GM23338 (cell line): ENCODE results near the gene MAOB. TPM values are rescaled to one million over a fixed set of nuclear protein-coding genes. Genes with fewer than 3 reads are reported as not detected.

ENCODE experiments used
- ATAC-seq: fragments of 200-7000 bp; cut with Tn5 transposase; 3 replicates; pipeline ENCODE4 v1.9.1; 2020
- DNase-seq: peaks from one replicate; pipeline ENCODE4 v3.0.0-alpha.2; 2015; ENCODE audit warnings: low spot score
- H2AFZ ChIP-seq: fragments of 200-600 bp; sonication (generic); 2 replicates; pipeline ENCODE4 v1.8.0; 2016; ENCODE audit warnings: antibody characterized with exemption, mild to moderate bottlenecking, moderate library complexity
- H3F3A ChIP-seq: fragments of 200-600 bp; sonication (generic); replicated peaks from 2 replicates; pipeline ENCODE4 v1.8.0; 2017; ENCODE audit warnings: antibody characterized with exemption, mixed run types, low read depth
- H3K27ac ChIP-seq: fragments of 200-600 bp; sonication (generic); 2 replicates; pipeline ENCODE4 v1.6.1; 2016; ENCODE audit warnings: low read depth
- H3K27me3 ChIP-seq: fragments of 200-600 bp; sonication (generic); 2 replicates; pipeline ENCODE4 v1.8.0; 2016; ENCODE audit warnings: mild to moderate bottlenecking, mixed run types, moderate library complexity; ENCODE audit not compliant: insufficient read depth
- H3K36me3 ChIP-seq: fragments of 200-600 bp; sonication (generic); 2 replicates; pipeline ENCODE4 v1.8.0; 2016; ENCODE audit warnings: mild to moderate bottlenecking; ENCODE audit not compliant: insufficient read depth
- H3K4me1 ChIP-seq: fragments of 200-600 bp; sonication (generic); 2 replicates; pipeline ENCODE4 v1.8.0; 2016; ENCODE audit warnings: mild to moderate bottlenecking, moderate library complexity; ENCODE audit not compliant: insufficient read depth
- H3K4me2 ChIP-seq: fragments of 200-600 bp; sonication (generic); 2 replicates; pipeline ENCODE4 v1.7.1; 2017; ENCODE audit warnings: mixed run types
- H3K4me3 ChIP-seq: fragments of 200-600 bp; sonication (generic); 2 replicates; pipeline ENCODE4 v1.6.1; 2016; ENCODE audit warnings: mixed run types
- H3K79me2 ChIP-seq: fragments of 200-600 bp; sonication (generic); replicated peaks from 2 replicates; pipeline ENCODE4 v1.8.0; 2017; ENCODE audit warnings: mild to moderate bottlenecking; ENCODE audit not compliant: insufficient read depth
- H3K9me2 ChIP-seq: fragments of 200-600 bp; sonication (generic); 2 replicates; pipeline ENCODE4 v1.8.0; 2017; ENCODE audit not compliant: insufficient read depth
- H4K20me1 ChIP-seq: fragments of 200-600 bp; sonication (generic); replicated peaks from 2 replicates; pipeline ENCODE4 v1.8.0; 2017; ENCODE audit warnings: mild to moderate bottlenecking; ENCODE audit not compliant: insufficient read depth
- H3K27ac Mint-ChIP-seq: 2 replicates; pipeline ENCODE4 v1.8.0; 2020; ENCODE audit warnings: inconsistent platforms, mild to moderate bottlenecking, moderate library complexity, mixed read lengths
- H3K27me3 Mint-ChIP-seq: 3 replicates; pipeline ENCODE4 v1.8.0; 2022; ENCODE audit warnings: low read depth, mild to moderate bottlenecking, moderate library complexity, mixed read lengths, inconsistent platforms; ENCODE audit not compliant: insufficient read depth, poor library complexity
- H3K36me3 Mint-ChIP-seq: 3 replicates; pipeline ENCODE4 v1.8.0; 2021; ENCODE audit warnings: low read depth, mild to moderate bottlenecking, inconsistent platforms, moderate library complexity, mixed read lengths
- H3K4me1 Mint-ChIP-seq: 3 replicates; pipeline ENCODE4 v1.8.0; 2020; ENCODE audit warnings: mild to moderate bottlenecking, inconsistent platforms, mixed read lengths
- H3K4me3 Mint-ChIP-seq: 3 replicates; pipeline ENCODE4 v1.8.0; 2021; ENCODE audit warnings: moderate library complexity, mild to moderate bottlenecking, inconsistent platforms, mixed read lengths
- H3K9me3 Mint-ChIP-seq: 3 replicates; pipeline ENCODE4 v1.8.0; 2020; ENCODE audit warnings: moderate library complexity, mild to moderate bottlenecking, inconsistent platforms, mixed read lengths
- CREB1 ChIP-seq: fragments of 250-450 bp; sonication (Bioruptor Pico); IDR thresholded peaks from 2 replicates; pipeline ENCODE4 v1.5.0; 2020; ENCODE audit warnings: low read depth, mild to moderate bottlenecking, moderate library complexity
- CTCF ChIP-seq, 2 experiments: fragments of 200-600 bp in 1 of 2; sonication (generic) in 1 of 2; conservative IDR thresholded peaks; 2 replicates each; pipeline versions ENCODE4 v1.5.1 to v1.6.1; 2016 to 2017; ENCODE audit warnings: antibody characterized with exemption in 2 of 2, low read depth in 2 of 2, mild to moderate bottlenecking in 2 of 2, moderate library complexity in 1 of 2
- EZH2 ChIP-seq: fragments of 200-600 bp; sonication (generic); IDR thresholded peaks from one replicate; pipeline ENCODE4 v1.8.0; 2017; ENCODE audit warnings: antibody characterized with exemption, mild to moderate bottlenecking, low read depth; ENCODE audit not compliant: unreplicated experiment
- JUNB ChIP-seq: IDR thresholded peaks from one replicate; pipeline ENCODE4 v1.6.1; 2016; ENCODE audit warnings: antibody characterized with exemption; ENCODE audit not compliant: unreplicated experiment
- POLR2AphosphoS5 ChIP-seq: IDR thresholded peaks from 2 replicates; pipeline ENCODE4 v1.6.1; 2016; ENCODE audit warnings: antibody characterized with exemption, low read depth
- ZNF462 ChIP-seq: fragments of 250-450 bp; sonication (Bioruptor Pico); IDR thresholded peaks from 2 replicates; pipeline ENCODE4 v1.5.0; 2020; ENCODE audit warnings: mild to moderate bottlenecking, moderate library complexity
- polyA plus RNA-seq: library from polyadenylated mRNA; unstranded; fragments of >200 nt; fragmentation: Nextera tagmentation; extraction: Ambion mirVana; gene quantifications from 2 replicates; pipeline ENCODE4 v1.2.1, GENCODE V29; 2016
- total RNA-seq: library from RNA; depleted of rRNA; stranded (reverse); fragments of >200 nt; shearing (Covaris generic); gene quantifications from 2 replicates; pipeline ENCODE4 v1.2.3, GENCODE V29; 2014

MAOB gene
- total and polyA plus RNA-seq, 2 experiments from 2014 or later, result 1.0 to 1.3 TPM

- no peak for TF ChIP-seq ZNF462 (CRISPR knock-in tag)
- no peak for TF ChIP-seq CTCF (conservative IDR thresholded peaks at IDR 0.05; ENCODE audit: low read depth in 2 of 2)
Measured at GRCh38 chrX:43910012-43910411, 27.8 kb upstream of the MAOB start (continued).

GRCh38 chrX:43909141-43909540 lies 26.9 kb upstream of the MAOB start:
- H3K4me3 ChIP-seq, result no peak overlapping the region
- DNase-seq (no peak), ATAC-seq (no peak)
- no peaks in the 10 kb centered on the region for H3K79me2 ChIP-seq
- no peaks in the 10 kb centered on the region for H3K36me3 ChIP-seq
- H3K27ac Mint-ChIP-seq, result no peak overlapping the region
- no peaks in the 10 kb centered on the region for H3K4me1 Mint-ChIP-seq
- H2AFZ ChIP-seq, result no peak overlapping the region
- no peaks in the 10 kb centered on the region for H4K20me1 ChIP-seq
- H3K4me2 ChIP-seq, result no peak overlapping the region
- no peaks in the 10 kb centered on the region for H3K36me3 Mint-ChIP-seq
- no peak overlapping the region for H3K27ac ChIP-seq
- no peaks in the 10 kb centered on the region for H3K9me2 ChIP-seq
- H3K27me3 ChIP-seq, result no peaks in the 10 kb centered on the region
- no peaks in the 10 kb centered on the region for H3F3A ChIP-seq
- no peaks in the 10 kb centered on the region for H3K27me3 Mint-ChIP-seq
- no peak overlapping the region for H3K4me3 Mint-ChIP-seq
- H3K4me1 ChIP-seq, result no peaks in the 10 kb centered on the region
- H3K9me3 Mint-ChIP-seq, result no peaks in the 10 kb centered on the region
- TF ChIP-seq CTCF (conservative IDR thresholded peaks at IDR 0.05; ENCODE audit: low read depth in 2 of 2) (no peak), CREB1 (CRISPR knock-in tag) (no peak), EZH2 (no peak), POLR2AphosphoS5 (no peak), JUNB (no peak)
